ENCODE measurements around the gene SLC25A45. TPM values are rescaled to one million over a fixed set of nuclear protein-coding genes. Genes with fewer than 3 reads are reported as not detected.
A peak's percentile ranks its signal among the peaks of the same experiment; 100 is the strongest.

The SLC25A45 gene
- total RNA-seq, 2 experiments from 2014 or later = 12.8 to 14.4 TPM

- intact Hi-C loops (cut with micrococcal nuclease) = loop anchor here (2.0 to 5.0 kb wide), 4 partner anchors 44 to 146 kb away; partner anchors contain the start of genes FAM89B, SLC25A45 and ZNRD2
- peak; percentile 20 for ATAC-seq
- H3K9me3 Mint-ChIP-seq = no peaks in the 10 kb centered on the region
- H3K36me3 Mint-ChIP-seq (ENCODE audit: low read depth) = peaks cover 74% of the 10 kb centered on the region
- TF ChIP-seq, protein P1, sequence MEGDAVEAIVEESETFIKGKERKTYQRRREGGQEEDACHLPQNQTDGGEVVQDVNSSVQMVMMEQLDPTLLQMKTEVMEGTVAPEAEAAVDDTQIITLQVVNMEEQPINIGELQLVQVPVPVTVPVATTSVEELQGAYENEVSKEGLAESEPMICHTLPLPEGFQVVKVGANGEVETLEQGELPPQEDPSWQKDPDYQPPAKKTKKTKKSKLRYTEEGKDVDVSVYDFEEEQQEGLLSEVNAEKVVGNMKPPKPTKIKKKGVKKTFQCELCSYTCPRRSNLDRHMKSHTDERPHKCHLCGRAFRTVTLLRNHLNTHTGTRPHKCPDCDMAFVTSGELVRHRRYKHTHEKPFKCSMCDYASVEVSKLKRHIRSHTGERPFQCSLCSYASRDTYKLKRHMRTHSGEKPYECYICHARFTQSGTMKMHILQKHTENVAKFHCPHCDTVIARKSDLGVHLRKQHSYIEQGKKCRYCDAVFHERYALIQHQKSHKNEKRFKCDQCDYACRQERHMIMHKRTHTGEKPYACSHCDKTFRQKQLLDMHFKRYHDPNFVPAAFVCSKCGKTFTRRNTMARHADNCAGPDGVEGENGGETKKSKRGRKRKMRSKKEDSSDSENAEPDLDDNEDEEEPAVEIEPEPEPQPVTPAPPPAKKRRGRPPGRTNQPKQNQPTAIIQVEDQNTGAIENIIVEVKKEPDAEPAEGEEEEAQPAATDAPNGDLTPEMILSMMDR (IDR thresholded peaks at IDR 0.05) = no peak
- DNase-seq = peak; percentile 61
- ChIA-PET POLR2A (interaction anchor here (0.7 to 21.0 kb wide), 16 partner anchors 9 to 648 kb away, joined by 3 to 4842 read pairs (median 14); partner anchors contain the start of genes FAM89B, FRMD8, MALAT1 and NEAT1), CTCF (interaction anchor here (0.8 to 15.1 kb wide), 4 partner anchors 10 to 77 kb away, joined by 3 to 448 read pairs (median 8); partner anchors contain the start of gene MALAT1)
- peak overlapping the region; percentile 89 for H3K4me3 Mint-ChIP-seq
- H3K27me3 Mint-ChIP-seq = peaks cover 8% of the 10 kb centered on the region
- H3K4me1 Mint-ChIP-seq (ENCODE audit: low read depth) = peaks cover 46% of the 10 kb centered on the region
- peak overlapping the region; percentile 98 for H3K27ac Mint-ChIP-seq
Observed at GRCh38 chr11:65425971-65426838, 43.8 kb upstream of the SLC25A45 start.

- POLR2A ChIA-PET = interaction anchor here (0.9 to 21.0 kb wide), 24 partner anchors 8 to 647 kb away, joined by 3 to 4842 read pairs (median 8); partner anchors contain the start of genes EHBP1L1, FAM89B, FAU and FRMD8
Observed at GRCh38 chr11:65425105-65425970, 42.9 kb upstream of the SLC25A45 start.

GRCh38 chr11:65424205-65425104 lies 42.0 kb upstream of the SLC25A45 start:
- H3K36me3 Mint-ChIP-seq (ENCODE audit: low read depth) = peaks cover 72% of the 10 kb centered on the region
- peak overlapping the region; percentile 98 for H3K27ac Mint-ChIP-seq
- H3K9me3 Mint-ChIP-seq = no peaks in the 10 kb centered on the region
- intact Hi-C loops (cut with micrococcal nuclease) = loop anchor here (2.0 to 5.0 kb wide), 3 partner anchors 42 to 148 kb away; partner anchors contain the start of genes FAM89B, SLC25A45 and ZNRD2
- ChIA-PET POLR2A (interaction anchor here (0.6 to 21.0 kb wide), 41 partner anchors 7 to 646 kb away, joined by 3 to 4842 read pairs (median 5); partner anchors contain the start of genes CFL1, EHBP1L1, FAM89B and FAU), CTCF (interaction anchor here (1.8 to 15.1 kb wide), 3 partner anchors 8 to 79 kb away, joined by 4 to 448 read pairs (median 11); partner anchors contain the start of gene MALAT1)
- H3K4me1 Mint-ChIP-seq (ENCODE audit: low read depth) = peaks cover 35% of the 10 kb centered on the region
- H3K4me3 Mint-ChIP-seq = peak overlapping the region; percentile 89
- TF ChIP-seq, protein P1 (IDR thresholded peaks at IDR 0.05) = no peak
- peak; percentile 80 for DNase-seq
- peaks cover 8% of the 10 kb centered on the region for H3K27me3 Mint-ChIP-seq
- ATAC-seq = no peak

More at GRCh38 chr11:65425105-65425970, 42.9 kb upstream of the SLC25A45 start:
- H3K4me3 Mint-ChIP-seq = peak overlapping the region; percentile 89
- peak; percentile 32 for ATAC-seq
- peaks cover 8% of the 10 kb centered on the region for H3K27me3 Mint-ChIP-seq
- CTCF ChIA-PET = interaction anchor here (0.8 to 15.1 kb wide), 4 partner anchors 9 to 78 kb away, joined by 3 to 448 read pairs (median 8); partner anchors contain the start of gene MALAT1
- intact Hi-C loops (cut with micrococcal nuclease) = loop anchor here (2.0 to 5.0 kb wide), 3 partner anchors 43 to 147 kb away; partner anchors contain the start of genes FAM89B, SLC25A45 and ZNRD2
- peaks cover 73% of the 10 kb centered on the region for H3K36me3 Mint-ChIP-seq (ENCODE audit: low read depth)
- peak; percentile 90 for DNase-seq
- TF ChIP-seq, protein P1 (IDR thresholded peaks at IDR 0.05) = no peak
- peak overlapping the region; percentile 98 for H3K27ac Mint-ChIP-seq
- H3K9me3 Mint-ChIP-seq = no peaks in the 10 kb centered on the region
- peaks cover 41% of the 10 kb centered on the region for H3K4me1 Mint-ChIP-seq (ENCODE audit: low read depth)
